ENCODE measurements around the gene ZCCHC14. TPM values are rescaled to one million over a fixed set of nuclear protein-coding genes. Genes with fewer than 3 reads are reported as not detected.

ZCCHC14 gene
- total and polyA plus RNA-seq, 11 donors, result 6.4 to 18.4 (median 16.1) TPM

GRCh38 chr16:87438611-87438985 is 54.2 kb downstream of the ZCCHC14 start:
- DNase-seq, result no peak
- H3K4me3 ChIP-seq, result no peak overlapping the region
- no peaks in the 10 kb centered on the region for H3K27me3 ChIP-seq
- ATAC-seq, result no peak
- H3K4me1 ChIP-seq, result peaks cover 0 to 38% (median 23%) of the 10 kb centered on the region in 12 donors
- H3K27ac ChIP-seq, result no peak overlapping the region
- H3K36me3 ChIP-seq, result peaks cover 0 to 7% (median 0%) of the 10 kb centered on the region in 9 donors
- TF ChIP-seq CTCF (IDR thresholded peaks at IDR 0.05) (no peak), POLR2A (IDR thresholded peaks at IDR 0.05) (no peak)
- intact Hi-C loops (cut with DNase I), result loop anchor here in 3 of 10 donors (5.0 to 10.0 kb wide), 3 partner anchors 34 to 56 kb away; partner anchors contain the start of gene ZCCHC14 (in 2 of the 3)
- 73 to 81% (median 78%) methylated on average over 9 of the region's 9 CpGs for WGBS, 4 donors
- peaks cover 0 to 3% (median 0%) of the 10 kb centered on the region in 12 donors for H3K9me3 ChIP-seq

GRCh38 chr16:87437911-87438610 is 54.8 kb downstream of the ZCCHC14 start:
- Histone ChIP-seq H3K4me1 (peaks cover 0 to 38% (median 23%) of the 10 kb centered on the region in 12 donors), H3K9me3 (no peaks in the 10 kb centered on the region), H3K27me3 (no peaks in the 10 kb centered on the region), H3K27ac (no peak overlapping the region), H3K36me3 (peaks cover 0 to 7% (median 0%) of the 10 kb centered on the region in 9 donors), H3K4me3 (no peak overlapping the region)
- 92 to 95% (median 94%) methylated on average over 17 of the region's 17 CpGs for WGBS, 4 donors
- TF ChIP-seq CTCF (IDR thresholded peaks at IDR 0.05), result no peak
- TF ChIP-seq POLR2A (IDR thresholded peaks at IDR 0.05), result no peak
- intact Hi-C loops (cut with DNase I), result loop anchor here in 3 of 10 donors (5.0 to 10.0 kb wide), 3 partner anchors 34 to 57 kb away; partner anchors contain the start of gene ZCCHC14 (in 2 of the 3)
- no peak for DNase-seq
- ATAC-seq, result no peak

- no peak overlapping the region for H3K27ac ChIP-seq
- H3K4me3 ChIP-seq, result no peak overlapping the region
- ATAC-seq, result no peak
These were observed 55.5 kb downstream of the ZCCHC14 start for GRCh38 chr16:87437327-87437726.

More at GRCh38 chr16:87437327-87437726, 55.5 kb downstream of the ZCCHC14 start:
- no peak for DNase-seq
- H3K36me3 ChIP-seq, result peaks cover 0 to 9% (median 3%) of the 10 kb centered on the region in 9 donors
- H3K4me1 ChIP-seq, result peaks cover 0 to 39% (median 24%) of the 10 kb centered on the region in 12 donors
- WGBS, 4 donors, result 91 to 96% (median 95%) methylated on average over 14 of the region's 14 CpGs
- intact Hi-C loops (cut with DNase I), result loop anchor here in 3 of 10 donors (5.0 to 10.0 kb wide), 3 partner anchors 35 to 57 kb away; partner anchors contain the start of gene ZCCHC14 (in 2 of the 3)
- H3K9me3 ChIP-seq, result no peaks in the 10 kb centered on the region
- TF ChIP-seq CTCF (IDR thresholded peaks at IDR 0.05) (no peak), POLR2A (IDR thresholded peaks at IDR 0.05) (no peak)
- no peaks in the 10 kb centered on the region for H3K27me3 ChIP-seq
